ENCODE results near the gene GCHFR.

Gene GCHFR

DNA sequence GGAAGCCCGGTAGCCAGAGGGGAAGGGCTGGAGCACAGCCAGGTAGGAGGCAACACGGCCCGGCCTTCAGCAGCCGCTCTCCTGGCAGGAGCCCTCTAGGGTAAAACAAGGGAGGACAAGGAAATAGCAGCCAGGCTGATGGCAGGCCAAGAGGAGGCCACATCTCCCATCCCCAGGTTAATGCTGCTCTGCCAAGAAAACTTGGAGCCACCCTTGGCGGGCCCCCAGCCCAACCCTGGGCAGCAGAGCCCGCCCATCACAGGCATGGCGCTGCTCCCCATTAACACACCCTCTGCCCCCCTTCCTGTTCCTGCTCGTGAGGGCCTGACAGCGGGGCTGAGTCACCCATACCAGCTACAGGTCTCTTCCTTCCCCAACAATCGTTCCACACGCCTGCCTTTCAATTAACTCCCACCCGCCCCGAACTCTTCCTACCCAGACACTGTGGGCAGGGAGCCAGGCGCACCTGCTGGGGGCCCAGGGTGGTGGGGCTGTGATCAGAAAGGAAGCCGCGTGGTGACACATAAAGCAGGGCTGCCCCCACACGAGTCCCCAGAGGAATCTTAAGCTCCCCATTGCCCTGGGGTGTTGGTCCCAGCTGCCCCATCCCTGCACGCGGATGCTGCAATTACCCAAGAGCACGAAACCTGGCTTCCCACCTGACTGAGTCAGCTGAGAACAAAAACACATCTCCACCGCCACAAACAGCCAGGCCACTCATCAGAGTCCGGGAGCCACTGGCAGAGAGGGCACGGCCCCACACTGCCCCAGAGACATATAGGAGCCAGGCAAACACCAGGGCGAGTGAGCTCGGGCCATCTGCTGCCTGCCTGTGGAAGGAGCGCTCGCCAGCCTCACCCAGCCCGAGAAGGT lies 5.6 kb downstream of the GCHFR start, which contains the start of gene C15orf62 (continued):
- no peak for TF ChIP-seq ZNF184 (tag by site-specific recombination; IDR thresholded peaks at IDR 0.05)
- no peak; the same call in 1 of the 2 replicates for TF ChIP-seq MZF1 (tag by site-specific recombination; IDR thresholded peaks at IDR 0.05; ENCODE audit: borderline replicate concordance)
- no peak for TF ChIP-seq ZNF785 (tag by site-specific recombination; IDR thresholded peaks at IDR 0.05)
- TF ChIP-seq, protein P1, sequence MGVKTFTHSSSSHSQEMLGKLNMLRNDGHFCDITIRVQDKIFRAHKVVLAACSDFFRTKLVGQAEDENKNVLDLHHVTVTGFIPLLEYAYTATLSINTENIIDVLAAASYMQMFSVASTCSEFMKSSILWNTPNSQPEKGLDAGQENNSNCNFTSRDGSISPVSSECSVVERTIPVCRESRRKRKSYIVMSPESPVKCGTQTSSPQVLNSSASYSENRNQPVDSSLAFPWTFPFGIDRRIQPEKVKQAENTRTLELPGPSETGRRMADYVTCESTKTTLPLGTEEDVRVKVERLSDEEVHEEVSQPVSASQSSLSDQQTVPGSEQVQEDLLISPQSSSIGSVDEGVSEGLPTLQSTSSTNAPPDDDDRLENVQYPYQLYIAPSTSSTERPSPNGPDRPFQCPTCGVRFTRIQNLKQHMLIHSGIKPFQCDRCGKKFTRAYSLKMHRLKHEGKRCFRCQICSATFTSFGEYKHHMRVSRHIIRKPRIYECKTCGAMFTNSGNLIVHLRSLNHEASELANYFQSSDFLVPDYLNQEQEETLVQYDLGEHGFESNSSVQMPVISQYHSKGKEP (tag by site-specific recombination; IDR thresholded peaks at IDR 0.05), result no peak
- TF ChIP-seq ZBTB20 (tag by site-specific recombination; IDR thresholded peaks at IDR 0.05), result peak; percentile 87
- no peak for TF ChIP-seq BCL11B (tag by site-specific recombination; IDR thresholded peaks at IDR 0.05; ENCODE audit: low read depth)
- TF ChIP-seq KLF8 (tag by site-specific recombination; IDR thresholded peaks at IDR 0.05), result peak; percentile 62; the same call in 1 of the 2 replicates
- TF ChIP-seq ZNF423 (tag by site-specific recombination; IDR thresholded peaks at IDR 0.05), result peak; percentile 61
- TF ChIP-seq, protein P2, sequence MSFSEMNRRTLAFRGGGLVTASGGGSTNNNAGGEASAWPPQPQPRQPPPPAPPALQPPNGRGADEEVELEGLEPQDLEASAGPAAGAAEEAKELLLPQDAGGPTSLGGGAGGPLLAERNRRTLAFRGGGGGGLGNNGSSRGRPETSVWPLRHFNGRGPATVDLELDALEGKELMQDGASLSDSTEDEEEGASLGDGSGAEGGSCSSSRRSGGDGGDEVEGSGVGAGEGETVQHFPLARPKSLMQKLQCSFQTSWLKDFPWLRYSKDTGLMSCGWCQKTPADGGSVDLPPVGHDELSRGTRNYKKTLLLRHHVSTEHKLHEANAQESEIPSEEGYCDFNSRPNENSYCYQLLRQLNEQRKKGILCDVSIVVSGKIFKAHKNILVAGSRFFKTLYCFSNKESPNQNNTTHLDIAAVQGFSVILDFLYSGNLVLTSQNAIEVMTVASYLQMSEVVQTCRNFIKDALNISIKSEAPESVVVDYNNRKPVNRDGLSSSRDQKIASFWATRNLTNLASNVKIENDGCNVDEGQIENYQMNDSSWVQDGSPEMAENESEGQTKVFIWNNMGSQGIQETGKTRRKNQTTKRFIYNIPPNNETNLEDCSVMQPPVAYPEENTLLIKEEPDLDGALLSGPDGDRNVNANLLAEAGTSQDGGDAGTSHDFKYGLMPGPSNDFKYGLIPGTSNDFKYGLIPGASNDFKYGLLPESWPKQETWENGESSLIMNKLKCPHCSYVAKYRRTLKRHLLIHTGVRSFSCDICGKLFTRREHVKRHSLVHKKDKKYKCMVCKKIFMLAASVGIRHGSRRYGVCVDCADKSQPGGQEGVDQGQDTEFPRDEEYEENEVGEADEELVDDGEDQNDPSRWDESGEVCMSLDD (tag by site-specific recombination; IDR thresholded peaks at IDR 0.05), result no peak
- peak; percentile 99 for TF ChIP-seq KLF1 (tag by site-specific recombination; IDR thresholded peaks at IDR 0.05)
- TF ChIP-seq, protein P3, sequence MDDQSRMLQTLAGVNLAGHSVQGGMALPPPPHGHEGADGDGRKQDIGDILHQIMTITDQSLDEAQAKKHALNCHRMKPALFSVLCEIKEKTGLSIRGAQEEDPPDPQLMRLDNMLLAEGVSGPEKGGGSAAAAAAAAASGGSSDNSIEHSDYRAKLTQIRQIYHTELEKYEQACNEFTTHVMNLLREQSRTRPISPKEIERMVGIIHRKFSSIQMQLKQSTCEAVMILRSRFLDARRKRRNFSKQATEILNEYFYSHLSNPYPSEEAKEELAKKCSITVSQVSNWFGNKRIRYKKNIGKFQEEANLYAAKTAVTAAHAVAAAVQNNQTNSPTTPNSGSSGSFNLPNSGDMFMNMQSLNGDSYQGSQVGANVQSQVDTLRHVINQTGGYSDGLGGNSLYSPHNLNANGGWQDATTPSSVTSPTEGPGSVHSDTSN (CRISPR knock-in tag; IDR thresholded peaks at IDR 0.05), result no peak
- TF ChIP-seq ZNF621 (tag by site-specific recombination; IDR thresholded peaks at IDR 0.05), result no peak
- TF ChIP-seq ZNF2 (tag by site-specific recombination; IDR thresholded peaks at IDR 0.05), result no peak
- no peak for TF ChIP-seq ZNF610 (tag by site-specific recombination; IDR thresholded peaks at IDR 0.05; ENCODE audit: borderline replicate concordance)
- no peak for TF ChIP-seq ZNF837 (tag by site-specific recombination; IDR thresholded peaks at IDR 0.05)
- peak; percentile 39; the same call in 1 of the 2 replicates for TF ChIP-seq ZEB2 (tag by site-specific recombination; IDR thresholded peaks at IDR 0.05)
- no peak for TF ChIP-seq ZNF175 (tag by site-specific recombination; IDR thresholded peaks at IDR 0.05)
- TF ChIP-seq ZNF366 (tag by site-specific recombination; conservative IDR thresholded peaks at IDR 0.05), result 0 out of 2 replicates have a peak, but pooled peaks have one; percentile 19
- TF ChIP-seq, protein P4, sequence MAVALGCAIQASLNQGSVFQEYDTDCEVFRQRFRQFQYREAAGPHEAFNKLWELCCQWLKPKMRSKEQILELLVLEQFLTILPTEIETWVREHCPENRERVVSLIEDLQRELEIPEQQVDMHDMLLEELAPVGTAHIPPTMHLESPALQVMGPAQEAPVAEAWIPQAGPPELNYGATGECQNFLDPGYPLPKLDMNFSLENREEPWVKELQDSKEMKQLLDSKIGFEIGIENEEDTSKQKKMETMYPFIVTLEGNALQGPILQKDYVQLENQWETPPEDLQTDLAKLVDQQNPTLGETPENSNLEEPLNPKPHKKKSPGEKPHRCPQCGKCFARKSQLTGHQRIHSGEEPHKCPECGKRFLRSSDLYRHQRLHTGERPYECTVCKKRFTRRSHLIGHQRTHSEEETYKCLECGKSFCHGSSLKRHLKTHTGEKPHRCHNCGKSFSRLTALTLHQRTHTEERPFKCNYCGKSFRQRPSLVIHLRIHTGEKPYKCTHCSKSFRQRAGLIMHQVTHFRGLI (tag by site-specific recombination; IDR thresholded peaks at IDR 0.05), result peak; percentile 80; the same call in 1 of the 2 replicates
- no peak; the same call in 1 of the 2 replicates for TF ChIP-seq SP3 (tag by site-specific recombination; IDR thresholded peaks at IDR 0.05)
- no peak for TF ChIP-seq ZNF548 (tag by site-specific recombination; IDR thresholded peaks at IDR 0.05)
- TF ChIP-seq KLF9 (tag by site-specific recombination; IDR thresholded peaks at IDR 0.05; ENCODE audit: low read depth), result no peak
- TF ChIP-seq, protein P5, sequence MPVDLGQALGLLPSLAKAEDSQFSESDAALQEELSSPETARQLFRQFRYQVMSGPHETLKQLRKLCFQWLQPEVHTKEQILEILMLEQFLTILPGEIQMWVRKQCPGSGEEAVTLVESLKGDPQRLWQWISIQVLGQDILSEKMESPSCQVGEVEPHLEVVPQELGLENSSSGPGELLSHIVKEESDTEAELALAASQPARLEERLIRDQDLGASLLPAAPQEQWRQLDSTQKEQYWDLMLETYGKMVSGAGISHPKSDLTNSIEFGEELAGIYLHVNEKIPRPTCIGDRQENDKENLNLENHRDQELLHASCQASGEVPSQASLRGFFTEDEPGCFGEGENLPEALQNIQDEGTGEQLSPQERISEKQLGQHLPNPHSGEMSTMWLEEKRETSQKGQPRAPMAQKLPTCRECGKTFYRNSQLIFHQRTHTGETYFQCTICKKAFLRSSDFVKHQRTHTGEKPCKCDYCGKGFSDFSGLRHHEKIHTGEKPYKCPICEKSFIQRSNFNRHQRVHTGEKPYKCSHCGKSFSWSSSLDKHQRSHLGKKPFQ (tag by site-specific recombination; IDR thresholded peaks at IDR 0.05), result no peak
- TF ChIP-seq ZNF10 (tag by site-specific recombination; IDR thresholded peaks at IDR 0.05), result no peak
- peak; percentile 24; the same call in 1 of the 2 replicates for TF ChIP-seq ZNF341 (tag by site-specific recombination; IDR thresholded peaks at IDR 0.05; ENCODE audit: low read depth)
- TF ChIP-seq ZFP3 (tag by site-specific recombination; IDR thresholded peaks at IDR 0.05; ENCODE audit: low read depth), result no peak
- 0 out of 2 replicates have a peak, but pooled peaks have one; percentile 54 for TF ChIP-seq ZFP69B (tag by site-specific recombination; IDR thresholded peaks at IDR 0.05)
- no peak for TF ChIP-seq ZNF747 (tag by site-specific recombination; IDR thresholded peaks at IDR 0.05)
- TF ChIP-seq ZNF138 (tag by site-specific recombination; IDR thresholded peaks at IDR 0.05; ENCODE audit: borderline replicate concordance), result no peak
- TF ChIP-seq ZNF16 (tag by site-specific recombination; IDR thresholded peaks at IDR 0.05; ENCODE audit: low read depth), result peak; percentile 67
- no peak for TF ChIP-seq ZNF830 (tag by site-specific recombination; IDR thresholded peaks at IDR 0.05; ENCODE audit: low read depth)
- no peak for TF ChIP-seq ZNF155 (tag by site-specific recombination; IDR thresholded peaks at IDR 0.05)

Data from HEK293 (cell line).